ENCODE measurements around the gene FGFBP3.

- TF ChIP-seq POLR2A (IDR thresholded peaks at IDR 0.05; ENCODE audit: low read depth, low read length) = no peak
- TF ChIP-seq TAF1 (IDR thresholded peaks at IDR 0.05; ENCODE audit: borderline replicate concordance, low read depth, low read length) = no peak
- no peak for TF ChIP-seq POLR2AphosphoS5 (IDR thresholded peaks at IDR 0.05; ENCODE audit: low read depth, low read length)
Observed at GRCh38 chr10:91864099-91864498, 45.2 kb downstream of the FGFBP3 start.
